Ovary (tissue), 9 donors: Measurements from ENCODE around the gene SULT4A1. TPM values are rescaled to one million over a fixed set of nuclear protein-coding genes. Genes with fewer than 3 reads are reported as not detected.
A peak's percentile ranks its signal among the peaks of the same experiment; 100 is the strongest.

Experiments
- DNase-seq, 5 donors: peaks; one replicate each; pipeline ENCODE4 v3.0.0-alpha.2; 2019 to 2020
- H3K27ac ChIP-seq, 2 donors: fragments of 200-600 bp; one replicate each; pipeline versions ENCODE4 v1.5.1 to v1.8.0; 2019 to 2022
- H3K27me3 ChIP-seq: fragments of 200-600 bp; one replicate; pipeline ENCODE4 v1.8.0; 2022
- H3K36me3 ChIP-seq: fragments of 200-600 bp; sonication (generic); one replicate; pipeline ENCODE4 v1.5.1; 2019
- H3K4me1 ChIP-seq: one replicate; pipeline ENCODE4 v1.8.1; 2013; ENCODE audit warnings: mild to moderate bottlenecking, moderate library complexity; ENCODE audit not compliant: insufficient read depth
- H3K4me3 ChIP-seq: fragments of 200-600 bp; sonication (generic); one replicate; pipeline ENCODE4 v1.5.1; 2017
- H3K9me3 ChIP-seq, 2 donors: fragments of 200-600 bp in 1 of 2; sonication (generic) in 1 of 2; one replicate each; pipeline versions ENCODE4 v1.5.1 to v1.8.1; 2013 to 2019; ENCODE audit warnings: mild to moderate bottlenecking in 1 of 2, moderate library complexity in 1 of 2
- CTCF ChIP-seq, 3 donors: fragments of 450-650 bp in 2 of 3; fragments of 200-600 bp in 1 of 3; IDR thresholded peaks; one replicate each; pipeline versions ENCODE4 v1.5.1 to v1.8.0; 2016 to 2022; ENCODE audit warnings: antibody characterized with exemption in 3 of 3, mild to moderate bottlenecking in 1 of 3
- EP300 ChIP-seq: sonication (generic); formaldehyde crosslinking; IDR thresholded peaks from one replicate; pipeline ENCODE4 v1.6.1; 2017; ENCODE audit warnings: antibody characterized with exemption
- POLR2A ChIP-seq: fragments of 450-650 bp; IDR thresholded peaks from one replicate; pipeline ENCODE4 v1.6.1; 2017; ENCODE audit warnings: antibody characterized with exemption, mild to moderate bottlenecking, moderate library complexity
- WGBS, 3 donors: extraction: QIAGEN DNeasy Blood & Tissue Kit in 1 of 3; methylation state at CpG; one replicate each; pipeline versions ENCODE4 v1.1.5 to v1.1.7; 2013 to 2017; 5-methylcytosine and 5-hydroxymethylcytosine counted together
- intact Hi-C, 4 donors: fragments of 100-400 bp; cut with DNase I; formaldehyde crosslinking; loops; one replicate each; pipeline versions ENCODE4 v1.11.0 to v1.15.1; 2022 to 2023
- polyA plus RNA-seq, 2 donors: library from polyadenylated mRNA; stranded (reverse); fragments of 200-250 nt in 1 of 2; fragments of 350-450 nt in 1 of 2; fragmentation: Illumina TruSeq in 1 of 2; extraction: RNeasy Lipid Tissue Mini Kit (QIAGEN cat#74804) in 1 of 2; gene quantifications; one replicate each; pipeline ENCODE4 v1.2.3, GENCODE V29; 2013 to 2014
- total RNA-seq, 7 donors: library from RNA; depleted of rRNA in 2 of 7; stranded (reverse); fragments of >200 nt in 2 of 7; fragmentation: NEBNext Ultra II Directional in 3 of 7; extraction: Animal tissue kit (Norgen Biotek cat#: 25700) in 3 of 7; gene quantifications; one replicate each; pipeline versions ENCODE4 v1.1.0 to v1.2.4, GENCODE V29; 2016 to 2023
- donor health status: DM: no; HTN: no; CAD: no; lungs with moderate emphysema.
- donor health status: DM: no; HTN: no; CAD: no.
- donor health status: Bipolar disorder and iron deficiency.
- donor health status: DM: yes; HTN: yes; CAD: no.
- donor health status: DM: no; HTN: no; CAD: no.
- donor health status: DM: yes; HTN: yes; CAD: no.

Gene SULT4A1
- total and polyA plus RNA-seq, 9 donors = 0.36 to 3.5 (median 1.8) TPM

DNA sequence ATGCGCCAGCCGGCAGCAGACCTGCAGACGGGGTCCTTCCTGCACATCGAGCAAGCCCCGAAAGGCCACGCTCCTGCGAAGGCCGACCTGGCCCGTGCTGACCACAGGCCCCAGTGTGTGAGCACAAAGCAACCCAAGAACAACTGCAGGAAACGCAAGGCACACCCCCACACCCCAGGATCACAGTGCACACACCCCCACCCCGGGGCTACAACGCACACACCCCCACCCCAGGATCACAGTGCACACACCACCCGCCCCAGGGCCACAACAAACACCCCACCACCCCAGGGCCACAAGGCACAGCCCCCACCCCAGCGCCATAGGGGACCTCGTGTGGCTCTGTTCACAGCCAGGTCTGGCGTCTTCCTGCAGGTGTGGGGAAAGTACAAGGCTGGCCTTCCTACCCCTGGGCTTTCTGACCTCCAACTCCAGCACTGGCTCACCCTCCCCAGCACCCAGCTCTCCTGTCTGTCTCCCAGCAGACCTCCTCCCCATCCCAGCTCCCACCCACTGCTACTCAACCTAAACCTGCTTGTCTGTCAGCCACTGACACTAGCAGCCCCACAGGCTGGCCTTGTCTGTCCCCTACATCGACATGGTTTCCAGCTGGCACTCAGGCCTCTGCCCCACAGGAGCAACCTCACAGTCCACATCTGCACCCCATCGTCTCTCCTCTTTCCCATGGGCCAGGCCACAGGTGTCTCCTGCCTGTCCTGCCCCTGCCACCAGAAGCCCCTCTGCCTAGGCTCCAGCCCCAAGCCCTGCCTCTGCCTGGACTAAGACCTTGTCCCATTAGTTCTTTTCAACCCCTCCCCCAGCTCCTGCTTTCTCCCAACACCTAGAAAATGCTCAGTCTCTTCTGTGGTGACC, 29.7 kb downstream of the SULT4A1 start:
- H3K27ac ChIP-seq = no peak overlapping the region
- intact Hi-C loops = no loop called here
- H3K4me3 ChIP-seq = no peak overlapping the region
- TF ChIP-seq EP300 (no peak), CTCF (IDR thresholded peaks at IDR 0.05) (no peak), POLR2A (no peak)
- no peaks in the 10 kb centered on the region for H3K36me3 ChIP-seq
- peaks cover 9% of the 10 kb centered on the region for H3K4me1 ChIP-seq
- H3K9me3 ChIP-seq = no peaks in the 10 kb centered on the region
- peak in 1 of 5 donors; percentile 35 for DNase-seq
- 86 to 90% (median 90%) methylated on average over 18 of the region's 18 CpGs for WGBS, 3 donors
- no peaks in the 10 kb centered on the region for H3K27me3 ChIP-seq

DNA sequence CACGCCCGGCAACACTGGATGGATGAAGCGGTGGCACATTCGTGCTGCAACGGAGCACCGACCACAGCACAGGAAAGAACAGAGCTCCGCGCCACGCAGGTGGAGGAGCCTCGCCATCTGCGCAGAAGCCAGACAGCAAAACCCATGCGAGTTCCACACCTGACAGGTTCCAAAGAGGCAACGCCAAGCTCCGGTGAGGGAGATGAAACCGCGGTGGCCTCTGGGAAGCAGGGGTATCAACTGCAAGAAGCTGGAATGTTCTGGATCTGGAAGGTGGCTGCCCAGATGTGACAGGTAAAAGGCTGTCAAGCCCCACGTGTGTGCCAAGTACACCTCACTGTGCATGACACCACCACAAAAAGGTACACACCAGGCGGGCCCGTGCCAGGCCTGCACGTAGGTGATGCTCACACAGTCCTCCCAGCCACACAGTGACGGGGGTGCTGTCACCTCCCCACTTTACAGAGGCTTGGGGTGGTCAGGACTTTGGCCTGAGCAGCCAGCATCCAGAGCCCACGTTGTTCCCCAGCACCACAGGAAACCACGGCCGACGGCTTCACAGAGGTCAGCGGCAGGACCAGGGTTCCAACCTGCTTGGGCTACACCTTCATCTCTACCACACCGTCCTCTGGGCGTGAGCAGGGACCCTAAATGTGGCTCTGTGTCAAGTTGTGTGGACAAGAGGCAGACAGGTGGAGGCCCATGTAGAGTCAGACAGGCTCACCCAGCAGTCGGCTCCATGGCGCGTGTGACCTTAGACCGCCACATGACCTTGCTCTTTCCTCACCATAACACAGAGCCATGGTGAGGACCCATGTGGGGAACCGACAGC, 30.5 kb downstream of the SULT4A1 start:
- H3K27ac ChIP-seq = no peak overlapping the region
- peaks cover 9% of the 10 kb centered on the region for H3K4me1 ChIP-seq
- H3K36me3 ChIP-seq = no peaks in the 10 kb centered on the region
- no peak overlapping the region for H3K4me3 ChIP-seq
- no peak for TF ChIP-seq CTCF (IDR thresholded peaks at IDR 0.05)
- TF ChIP-seq EP300 = no peak
- TF ChIP-seq POLR2A = no peak
- no peaks in the 10 kb centered on the region for H3K27me3 ChIP-seq
- H3K9me3 ChIP-seq = no peaks in the 10 kb centered on the region
- DNase-seq = no peak
- 93 to 95% (median 95%) methylated on average over 33 of the region's 33 CpGs for WGBS, 3 donors
- intact Hi-C loops = no loop called here

DNA sequence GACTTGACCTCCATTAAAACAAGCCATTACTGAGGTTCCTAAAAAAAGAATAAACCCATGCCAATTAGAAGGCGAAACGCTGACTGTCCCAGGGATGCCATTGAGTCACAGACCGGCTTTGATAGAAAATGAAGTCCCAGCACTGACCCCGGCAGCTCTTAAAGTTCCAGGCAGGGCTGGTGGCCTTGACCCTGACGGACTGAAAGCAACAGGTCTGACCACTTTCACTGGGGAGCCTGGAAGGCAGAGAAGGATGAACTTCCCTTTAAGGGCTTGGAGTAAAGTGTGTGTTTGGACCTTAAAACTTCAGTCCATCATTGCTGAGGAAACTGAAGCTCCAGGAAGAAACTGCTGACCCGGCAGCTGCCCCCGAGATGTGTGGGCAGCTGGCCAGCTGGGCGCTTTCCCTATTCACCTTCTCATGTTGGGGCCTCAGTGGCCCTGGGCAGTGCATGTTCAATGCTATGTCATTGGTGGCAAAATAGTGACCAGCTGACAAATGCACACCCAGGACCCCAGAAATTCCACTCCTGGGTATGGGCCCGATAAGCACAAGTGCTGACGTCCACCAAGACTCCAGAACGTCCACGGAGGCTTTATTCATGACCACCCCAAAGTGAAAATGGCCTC, 31.3 kb downstream of the SULT4A1 start:
- H3K36me3 ChIP-seq = no peaks in the 10 kb centered on the region
- H3K27me3 ChIP-seq = no peaks in the 10 kb centered on the region
- 66 to 67% (median 67%) methylated on average over 12 of the region's 12 CpGs for WGBS, 3 donors
- no peak for TF ChIP-seq POLR2A
- TF ChIP-seq CTCF (IDR thresholded peaks at IDR 0.05) = no peak
- TF ChIP-seq EP300 = no peak
- DNase-seq = peak in 2 of 5 donors; percentile 11 to 40
- no peak overlapping the region for H3K4me3 ChIP-seq
- no peaks in the 10 kb centered on the region for H3K9me3 ChIP-seq
- H3K27ac ChIP-seq = no peak overlapping the region
- intact Hi-C loops = no loop called here
- H3K4me1 ChIP-seq = peaks cover 11% of the 10 kb centered on the region
